ENCODE measurements around the gene DLEC1. TPM values are rescaled to one million over a fixed set of nuclear protein-coding genes. Genes with fewer than 3 reads are reported as not detected.

Gene DLEC1
- total and polyA plus RNA-seq, 9 of the 15 experiments (the other 6 are each of a cell fraction or from before 2014, with no cell fraction given) = 0.07 to 0.08 TPM; not detected in 7

DNA sequence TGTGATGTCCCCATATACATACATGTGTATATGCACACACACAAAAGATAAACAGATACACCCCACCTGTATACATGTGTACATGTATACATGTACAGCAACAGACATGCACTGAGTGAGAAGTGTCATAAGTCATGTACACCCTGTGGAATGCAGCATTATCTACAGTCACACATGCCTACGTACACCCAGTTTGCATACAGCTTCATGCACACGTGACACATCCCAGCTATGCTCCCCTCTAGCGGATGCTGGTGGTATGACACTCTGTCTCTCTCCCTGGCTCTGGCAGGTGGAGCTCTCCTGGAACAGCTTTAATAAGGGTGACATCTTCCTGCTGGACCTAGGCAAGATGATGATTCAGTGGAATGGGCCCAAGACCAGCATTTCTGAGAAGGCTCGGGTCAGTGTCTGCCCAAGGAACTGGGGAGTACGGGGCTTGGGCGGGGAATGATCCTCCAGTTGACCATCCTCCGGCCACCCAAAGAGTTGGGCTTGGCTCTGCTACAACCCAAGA lies 42.2 kb upstream of the DLEC1 start (continued):
- peak; percentile 96 for TF ChIP-seq TOE1 (IDR thresholded peaks at IDR 0.05; ENCODE audit: borderline replicate concordance)
- no peak for TF ChIP-seq TOE1 (CRISPR knock-in tag; IDR thresholded peaks at IDR 0.05; ENCODE audit: borderline replicate concordance, low read depth)
- TF ChIP-seq RFX5 (IDR thresholded peaks at IDR 0.05; ENCODE audit: low read depth, low read length) = no peak
- peak; percentile 82 for TF ChIP-seq CBFA2T2 (conservative IDR thresholded peaks at IDR 0.05)
- TF ChIP-seq MAX (CRISPR knock-in tag; IDR thresholded peaks at IDR 0.05) = peak; percentile 93
- TF ChIP-seq REST (IDR thresholded peaks at IDR 0.05; ENCODE audit: borderline replicate concordance) = peak; percentile 92
- no peak for TF ChIP-seq REST (CRISPR knock-in tag; IDR thresholded peaks at IDR 0.05; ENCODE audit: low read depth)
- TF ChIP-seq, protein P1, sequence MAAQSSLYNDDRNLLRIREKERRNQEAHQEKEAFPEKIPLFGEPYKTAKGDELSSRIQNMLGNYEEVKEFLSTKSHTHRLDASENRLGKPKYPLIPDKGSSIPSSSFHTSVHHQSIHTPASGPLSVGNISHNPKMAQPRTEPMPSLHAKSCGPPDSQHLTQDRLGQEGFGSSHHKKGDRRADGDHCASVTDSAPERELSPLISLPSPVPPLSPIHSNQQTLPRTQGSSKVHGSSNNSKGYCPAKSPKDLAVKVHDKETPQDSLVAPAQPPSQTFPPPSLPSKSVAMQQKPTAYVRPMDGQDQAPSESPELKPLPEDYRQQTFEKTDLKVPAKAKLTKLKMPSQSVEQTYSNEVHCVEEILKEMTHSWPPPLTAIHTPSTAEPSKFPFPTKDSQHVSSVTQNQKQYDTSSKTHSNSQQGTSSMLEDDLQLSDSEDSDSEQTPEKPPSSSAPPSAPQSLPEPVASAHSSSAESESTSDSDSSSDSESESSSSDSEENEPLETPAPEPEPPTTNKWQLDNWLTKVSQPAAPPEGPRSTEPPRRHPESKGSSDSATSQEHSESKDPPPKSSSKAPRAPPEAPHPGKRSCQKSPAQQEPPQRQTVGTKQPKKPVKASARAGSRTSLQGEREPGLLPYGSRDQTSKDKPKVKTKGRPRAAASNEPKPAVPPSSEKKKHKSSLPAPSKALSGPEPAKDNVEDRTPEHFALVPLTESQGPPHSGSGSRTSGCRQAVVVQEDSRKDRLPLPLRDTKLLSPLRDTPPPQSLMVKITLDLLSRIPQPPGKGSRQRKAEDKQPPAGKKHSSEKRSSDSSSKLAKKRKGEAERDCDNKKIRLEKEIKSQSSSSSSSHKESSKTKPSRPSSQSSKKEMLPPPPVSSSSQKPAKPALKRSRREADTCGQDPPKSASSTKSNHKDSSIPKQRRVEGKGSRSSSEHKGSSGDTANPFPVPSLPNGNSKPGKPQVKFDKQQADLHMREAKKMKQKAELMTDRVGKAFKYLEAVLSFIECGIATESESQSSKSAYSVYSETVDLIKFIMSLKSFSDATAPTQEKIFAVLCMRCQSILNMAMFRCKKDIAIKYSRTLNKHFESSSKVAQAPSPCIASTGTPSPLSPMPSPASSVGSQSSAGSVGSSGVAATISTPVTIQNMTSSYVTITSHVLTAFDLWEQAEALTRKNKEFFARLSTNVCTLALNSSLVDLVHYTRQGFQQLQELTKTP (IDR thresholded peaks at IDR 0.05; ENCODE audit: low read depth in 1 of 2, partially characterized antibody in 2 of 2) = peak in 1 of 2 experiments; percentile 99
- peak; percentile 64; the same call in 1 of the 2 replicates for TF ChIP-seq CREB1 (IDR thresholded peaks at IDR 0.05)
- TF ChIP-seq CREB1 (CRISPR knock-in tag; IDR thresholded peaks at IDR 0.05) = peak; percentile 85
- no peak for TF ChIP-seq DDX20 (tag; IDR thresholded peaks at IDR 0.05; ENCODE audit: low read depth)
- peak; percentile 47; the same call in 1 of the 2 replicates for TF ChIP-seq POLR2AphosphoS5 (IDR thresholded peaks at IDR 0.05; ENCODE audit: control insufficient read depth, insufficient read depth, low read depth, low read length)
- no peak for TF ChIP-seq FOXA3 (CRISPR knock-in tag; conservative IDR thresholded peaks at IDR 0.05 in 1 of 2, IDR thresholded peaks at IDR 0.05 in 1 of 2)
- TF ChIP-seq ZNF75A (CRISPR knock-in tag; IDR thresholded peaks at IDR 0.05) = no peak
- TF ChIP-seq ZNF561 (CRISPR knock-in tag; conservative IDR thresholded peaks at IDR 0.05) = no peak
- no peak for TF ChIP-seq ZBTB7A (IDR thresholded peaks at IDR 0.05; ENCODE audit: borderline replicate concordance, control insufficient read depth, low read depth, low read length)
